ENCODE results near the gene AQP11.
"Not testable (repeated sequence)": the region's sequence is repeated elsewhere in the genome, so short reads cannot be mapped to it uniquely, and the experiment has no call there.

The AQP11 gene

DNA sequence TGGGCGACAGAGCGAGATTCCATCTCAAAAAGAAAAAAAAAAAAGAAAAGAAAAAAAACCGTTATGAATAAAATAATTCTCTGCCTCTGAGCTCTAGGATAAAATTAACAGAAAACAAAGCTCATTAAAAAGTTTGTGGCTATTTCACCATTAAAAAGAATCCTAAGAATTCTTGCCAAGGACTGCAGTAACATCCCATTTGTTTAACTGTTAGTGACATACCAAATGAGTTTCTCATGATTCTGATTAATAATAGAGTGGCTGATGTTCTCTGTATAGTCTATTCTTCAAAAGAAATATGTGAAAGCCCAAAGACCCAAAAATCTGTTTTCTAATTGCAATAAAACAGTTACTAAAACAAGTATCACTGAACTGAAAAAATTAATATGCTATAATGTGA is 28.1 kb downstream of the AQP11 start:
- no peak overlapping the region for H3K14ac ChIP-seq (ENCODE audit: low read length)
- H2AK5ac ChIP-seq (ENCODE audit: low read depth, low read length): no peak overlapping the region
- H2BK12ac ChIP-seq (ENCODE audit: low read length): no peak overlapping the region
- no peak overlapping the region for H3K23ac ChIP-seq (ENCODE audit: low read depth, low read length, poor library complexity)
- H3K27me3 ChIP-seq (ENCODE audit: control insufficient read depth in 3 of 3, insufficient read depth in 3 of 3, low read depth in 1 of 3, low read length in 3 of 3): no peaks in the 10 kb centered on the region
- no peak overlapping the region for H3K4me3 ChIP-seq (ENCODE audit: low read length in 2 of 2)
- no peak overlapping the region for H3K18ac ChIP-seq (ENCODE audit: low read length)
- H3K4me1 ChIP-seq (ENCODE audit: control insufficient read depth in 2 of 2, insufficient read depth in 1 of 2, low read depth in 1 of 2, low read length in 2 of 2): no peaks in the 10 kb centered on the region
- H3K79me1 ChIP-seq (ENCODE audit: low read depth, low read length): no peaks in the 10 kb centered on the region
- H3K9ac ChIP-seq (ENCODE audit: low read depth, low read length, poor library complexity): no peak overlapping the region
- no peak overlapping the region for H2AFZ ChIP-seq (ENCODE audit: low read length)
- no peak overlapping the region for H3K4ac ChIP-seq (ENCODE audit: low read length)
- no peak overlapping the region for H2BK15ac ChIP-seq (ENCODE audit: low read length)
- H3K27ac ChIP-seq (replicated peaks; ENCODE audit: low read length): no peak overlapping the region
- DNase-seq (ENCODE audit: low spot score): no peak
- H2BK5ac ChIP-seq (ENCODE audit: low read length): no peak overlapping the region
- H4K8ac ChIP-seq (ENCODE audit: low read depth, low read length): no peak overlapping the region
- H3K4me2 ChIP-seq (ENCODE audit: insufficient read depth, low read length, poor library complexity, severe bottlenecking): no peak overlapping the region
- H3K9me3 ChIP-seq (replicated peaks in 1 of 2; ENCODE audit: control insufficient read depth in 2 of 2, insufficient read depth in 1 of 2, low read depth in 1 of 2, low read length in 2 of 2): no peaks in the 10 kb centered on the region
- H2BK120ac ChIP-seq (ENCODE audit: low read depth, low read length): no peak overlapping the region
- H3K36me3 ChIP-seq (replicated peaks in 1 of 2; ENCODE audit: control insufficient read depth in 2 of 2, insufficient read depth in 2 of 2, low read length in 2 of 2): peaks cover 8 to 87% of the 10 kb centered on the region in 2 donors
- no CpG with 5 or more reads among the region's 3 CpGs for WGBS, 2 donors (ENCODE audit: extremely low coverage in 2 of 2, insufficient read length in 2 of 2, insufficient replicate concordance in 1 of 2)
- no peak overlapping the region for H4K91ac ChIP-seq (ENCODE audit: low read depth, low read length, poor library complexity)

DNA sequence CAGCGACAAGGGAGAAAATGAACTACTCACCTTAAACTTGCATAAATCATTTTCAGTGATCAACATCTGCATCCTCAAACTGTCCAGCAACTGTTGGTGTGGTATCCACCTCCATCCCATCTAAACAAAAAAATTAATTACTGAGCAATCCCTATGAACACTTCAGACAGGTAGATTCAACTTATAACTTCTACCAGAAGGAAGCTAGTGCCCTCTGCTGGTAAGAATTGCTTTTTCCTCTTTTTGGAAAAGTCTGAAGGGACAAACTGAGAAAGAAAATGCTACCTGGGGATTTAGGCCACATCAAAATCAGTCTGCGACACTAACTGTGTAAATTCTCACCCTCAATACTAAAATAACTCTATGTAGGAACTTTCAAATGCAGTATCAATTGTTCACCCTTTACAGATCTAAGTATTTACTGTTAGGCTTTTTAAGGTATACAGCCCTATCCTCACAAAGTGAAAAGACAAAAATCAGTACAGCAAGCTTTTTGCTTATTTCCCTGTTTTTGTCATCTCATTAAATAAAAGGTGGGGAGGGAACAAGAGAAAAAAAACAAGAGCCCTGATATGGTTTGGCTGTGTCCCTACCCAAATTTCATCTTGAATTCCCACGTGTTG is 29.9 kb downstream of the AQP11 start:
- H2AK5ac ChIP-seq (ENCODE audit: low read depth, low read length): no peak overlapping the region
- H3K27me3 ChIP-seq (ENCODE audit: control insufficient read depth in 3 of 3, insufficient read depth in 3 of 3, low read depth in 1 of 3, low read length in 3 of 3): no peaks in the 10 kb centered on the region
- H3K9ac ChIP-seq (ENCODE audit: low read depth, low read length, poor library complexity): no peak overlapping the region
- DNase-seq (ENCODE audit: low spot score): peak; percentile 39
- no peak overlapping the region for H2AFZ ChIP-seq (ENCODE audit: low read length)
- no peak overlapping the region for H3K14ac ChIP-seq (ENCODE audit: low read length)
- H2BK15ac ChIP-seq (ENCODE audit: low read length): no peak overlapping the region
- H2BK12ac ChIP-seq (ENCODE audit: low read length): no peak overlapping the region
- H2BK5ac ChIP-seq (ENCODE audit: low read length): no peak overlapping the region
- H3K4me1 ChIP-seq (ENCODE audit: control insufficient read depth in 2 of 2, insufficient read depth in 1 of 2, low read depth in 1 of 2, low read length in 2 of 2): no peaks in the 10 kb centered on the region
- no peak overlapping the region for H3K4ac ChIP-seq (ENCODE audit: low read length)
- WGBS, 2 donors (ENCODE audit: extremely low coverage in 2 of 2, insufficient read length in 2 of 2, insufficient replicate concordance in 1 of 2): no CpG with 5 or more reads among the region's 3 CpGs
- no peak overlapping the region for H2BK120ac ChIP-seq (ENCODE audit: low read depth, low read length)
- no peaks in the 10 kb centered on the region for H3K79me1 ChIP-seq (ENCODE audit: low read depth, low read length)
- H3K27ac ChIP-seq (replicated peaks; ENCODE audit: low read length): no peak overlapping the region
- peaks cover 8 to 86% of the 10 kb centered on the region in 2 donors for H3K36me3 ChIP-seq (replicated peaks in 1 of 2; ENCODE audit: control insufficient read depth in 2 of 2, insufficient read depth in 2 of 2, low read length in 2 of 2)
- no peak overlapping the region for H3K4me2 ChIP-seq (ENCODE audit: insufficient read depth, low read length, poor library complexity, severe bottlenecking)
- H3K23ac ChIP-seq (ENCODE audit: low read depth, low read length, poor library complexity): no peak overlapping the region
- no peak overlapping the region for H4K91ac ChIP-seq (ENCODE audit: low read depth, low read length, poor library complexity)
- H3K4me3 ChIP-seq (ENCODE audit: low read length in 2 of 2): no peak overlapping the region
- no peak overlapping the region for H4K8ac ChIP-seq (ENCODE audit: low read depth, low read length)
- no peaks in the 10 kb centered on the region for H3K9me3 ChIP-seq (replicated peaks in 1 of 2; ENCODE audit: control insufficient read depth in 2 of 2, insufficient read depth in 1 of 2, low read depth in 1 of 2, low read length in 2 of 2)
- no peak overlapping the region for H3K18ac ChIP-seq (ENCODE audit: low read length)

DNA sequence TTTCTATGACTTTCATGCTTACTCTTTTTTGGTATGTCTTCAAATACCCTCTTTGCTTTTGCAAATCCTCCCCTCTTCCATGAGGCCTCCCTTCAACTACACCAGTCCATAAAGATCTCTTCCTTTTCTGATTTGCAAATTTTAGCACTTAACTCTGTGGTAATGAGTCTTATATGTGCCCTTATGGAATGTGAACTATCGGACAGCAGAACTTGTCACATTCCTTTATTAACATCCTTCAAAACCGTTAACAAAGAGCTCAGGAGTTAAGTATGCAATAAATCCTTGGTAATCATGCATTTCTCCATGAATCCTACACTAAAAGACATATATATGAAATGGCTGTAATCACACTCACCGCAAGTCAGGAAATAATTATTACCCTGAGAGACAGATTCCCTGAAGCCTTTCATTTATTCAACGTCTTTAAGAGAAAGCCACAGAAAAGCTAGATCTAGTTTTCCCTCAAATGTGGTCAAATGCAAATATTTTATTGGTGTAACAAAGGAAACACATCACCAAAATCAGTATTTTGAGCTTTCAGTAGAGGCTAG is 40.5 kb downstream of the AQP11 start:
- H2AFZ ChIP-seq (ENCODE audit: low read length): no peak overlapping the region
- H3K36me3 ChIP-seq (replicated peaks in 1 of 2; ENCODE audit: control insufficient read depth in 2 of 2, insufficient read depth in 2 of 2, low read length in 2 of 2): peaks cover 5 to 79% of the 10 kb centered on the region in 2 donors
- no peaks in the 10 kb centered on the region for H3K9me3 ChIP-seq (replicated peaks in 1 of 2; ENCODE audit: control insufficient read depth in 2 of 2, insufficient read depth in 1 of 2, low read depth in 1 of 2, low read length in 2 of 2)
- no peak overlapping the region for H3K23ac ChIP-seq (ENCODE audit: low read depth, low read length, poor library complexity)
- H3K4me3 ChIP-seq (ENCODE audit: low read length in 2 of 2): no peak overlapping the region
- DNase-seq (ENCODE audit: low spot score): no peak
- no peak overlapping the region for H2BK15ac ChIP-seq (ENCODE audit: low read length)
- H4K91ac ChIP-seq (ENCODE audit: low read depth, low read length, poor library complexity): no peak overlapping the region
- peaks cover 4% of the 10 kb centered on the region for H3K79me1 ChIP-seq (ENCODE audit: low read depth, low read length)
- H3K4me2 ChIP-seq (ENCODE audit: insufficient read depth, low read length, poor library complexity, severe bottlenecking): no peak overlapping the region
- no peak overlapping the region for H2BK12ac ChIP-seq (ENCODE audit: low read length)
- H2BK5ac ChIP-seq (ENCODE audit: low read length): no peak overlapping the region
- no peak overlapping the region for H3K9ac ChIP-seq (ENCODE audit: low read depth, low read length, poor library complexity)
- no peak overlapping the region for H3K4ac ChIP-seq (ENCODE audit: low read length)
- H2AK5ac ChIP-seq (ENCODE audit: low read depth, low read length): no peak overlapping the region
- H3K18ac ChIP-seq (ENCODE audit: low read length): no peak overlapping the region
- H3K4me1 ChIP-seq (ENCODE audit: control insufficient read depth in 2 of 2, insufficient read depth in 1 of 2, low read depth in 1 of 2, low read length in 2 of 2): no peaks in the 10 kb centered on the region
- H4K8ac ChIP-seq (ENCODE audit: low read depth, low read length): no peak overlapping the region
- H3K27me3 ChIP-seq (ENCODE audit: control insufficient read depth in 3 of 3, insufficient read depth in 3 of 3, low read depth in 1 of 3, low read length in 3 of 3): no peaks in the 10 kb centered on the region
- no peak overlapping the region for H3K14ac ChIP-seq (ENCODE audit: low read length)
- no peak overlapping the region for H2BK120ac ChIP-seq (ENCODE audit: low read depth, low read length)
- H3K27ac ChIP-seq (replicated peaks; ENCODE audit: low read length): no peak overlapping the region
- WGBS, 2 donors (ENCODE audit: extremely low coverage in 2 of 2, insufficient read length in 2 of 2, insufficient replicate concordance in 1 of 2): no CpG with 5 or more reads among the region's 4 CpGs

DNA sequence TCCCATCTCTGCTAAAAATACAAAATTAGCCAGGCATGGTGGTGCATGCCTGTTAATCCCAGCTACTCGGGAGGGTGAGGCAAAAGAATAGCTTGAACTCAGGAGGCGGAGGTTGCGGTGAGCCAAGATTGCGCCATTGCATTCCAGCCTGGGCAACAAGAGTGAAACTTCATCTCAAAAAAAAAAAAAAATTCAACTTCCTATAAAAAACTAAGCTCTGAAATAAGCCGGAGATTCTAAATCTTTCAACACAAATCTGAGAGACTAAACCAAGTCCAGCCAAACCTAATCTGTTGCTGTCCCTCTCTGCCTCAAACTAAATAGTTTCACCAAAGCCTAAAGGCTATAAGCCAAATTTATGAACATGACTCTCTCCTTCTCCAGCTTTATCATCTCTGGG is 44.2 kb downstream of the AQP11 start:
- not testable (repeated sequence) for H3K4me2 ChIP-seq (ENCODE audit: insufficient read depth, low read length, poor library complexity, severe bottlenecking); H3K4ac ChIP-seq (ENCODE audit: low read length); H2BK5ac ChIP-seq (ENCODE audit: low read length); H3K14ac ChIP-seq (ENCODE audit: low read length); H3K9ac ChIP-seq (ENCODE audit: low read depth, low read length, poor library complexity); H2AFZ ChIP-seq (ENCODE audit: low read length); DNase-seq (ENCODE audit: low spot score); H2BK12ac ChIP-seq (ENCODE audit: low read length); H2BK120ac ChIP-seq (ENCODE audit: low read depth, low read length); H3K4me1 ChIP-seq (ENCODE audit: control insufficient read depth in 2 of 2, insufficient read depth in 1 of 2, low read depth in 1 of 2, low read length in 2 of 2); H4K8ac ChIP-seq (ENCODE audit: low read depth, low read length); H3K9me3 ChIP-seq (replicated peaks in 1 of 2; ENCODE audit: control insufficient read depth in 2 of 2, insufficient read depth in 1 of 2, low read depth in 1 of 2, low read length in 2 of 2); H3K23ac ChIP-seq (ENCODE audit: low read depth, low read length, poor library complexity); H2BK15ac ChIP-seq (ENCODE audit: low read length); H3K27ac ChIP-seq (replicated peaks; ENCODE audit: low read length); H3K18ac ChIP-seq (ENCODE audit: low read length); H3K4me3 ChIP-seq (ENCODE audit: low read length in 2 of 2); H3K27me3 ChIP-seq (ENCODE audit: control insufficient read depth in 3 of 3, insufficient read depth in 3 of 3, low read depth in 1 of 3, low read length in 3 of 3); H2AK5ac ChIP-seq (ENCODE audit: low read depth, low read length); H4K91ac ChIP-seq (ENCODE audit: low read depth, low read length, poor library complexity)
- Histone ChIP-seq H3K79me1 (ENCODE audit: low read depth, low read length) (peaks cover 11% of the 10 kb centered on the region), H3K36me3 (replicated peaks in 1 of 2; ENCODE audit: control insufficient read depth in 2 of 2, insufficient read depth in 2 of 2, low read length in 2 of 2) (peaks cover 4 to 58% of the 10 kb centered on the region in 2 donors)
- no CpG with 5 or more reads among the region's 5 CpGs for WGBS, 2 donors (ENCODE audit: extremely low coverage in 2 of 2, insufficient read length in 2 of 2, insufficient replicate concordance in 1 of 2)
